ENCODE measurements around the gene AGBL1. TPM values are rescaled to one million over a fixed set of nuclear protein-coding genes. Genes with fewer than 3 reads are reported as not detected.

AGBL1 gene
- total and polyA plus RNA-seq, 2 donors (not counting 3 experiments of a cell fraction or from before 2014, with no cell fraction given) = not detected

DNA sequence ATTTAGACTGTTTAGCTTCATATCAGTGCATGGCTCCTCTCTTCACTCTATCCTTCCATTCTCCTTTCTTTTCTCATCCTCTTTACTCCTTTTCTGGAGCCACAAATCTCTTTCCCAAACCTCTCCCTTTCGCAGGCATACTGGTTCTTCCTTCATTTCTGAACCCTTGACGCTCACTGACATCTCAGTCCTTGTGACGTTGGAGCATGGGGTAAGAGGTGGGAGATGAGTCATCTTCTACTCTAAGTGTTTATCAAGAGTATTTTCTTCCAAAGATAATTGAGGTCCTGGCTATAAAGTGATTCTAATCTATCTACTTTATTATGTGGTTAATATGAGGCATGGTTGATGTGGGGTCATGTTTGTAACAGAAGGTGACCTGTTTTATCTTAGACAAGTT lies 414.2 kb downstream of the AGBL1 start:
- Histone ChIP-seq H3K4me3 (replicated peaks in 1 of 3; ENCODE audit: insufficient read depth in 1 of 3, low read depth in 1 of 3, low read length in 3 of 3) (no peak overlapping the region), H3K36me3 (ENCODE audit: control insufficient read depth in 2 of 2, extremely low read depth in 1 of 2, insufficient read depth in 2 of 2, low read length in 2 of 2) (no peaks in the 10 kb centered on the region), H2AFZ (ENCODE audit: low read depth, low read length) (no peak overlapping the region), H3K79me2 (ENCODE audit: control insufficient read depth, insufficient read depth, low read length) (no peaks in the 10 kb centered on the region), H3K27ac (ENCODE audit: insufficient read depth, low read depth, low read length) (no peak overlapping the region), H3K4me2 (ENCODE audit: insufficient read depth, low read length) (no peak overlapping the region), H4K20me1 (replicated peaks; ENCODE audit: control insufficient read depth, extremely low read depth, insufficient read depth, low read length) (no peaks in the 10 kb centered on the region), H3K4me1 (ENCODE audit: control insufficient read depth, extremely low read depth, insufficient read depth, low read length) (no peaks in the 10 kb centered on the region), H3K9ac (replicated peaks; ENCODE audit: extremely low read depth, insufficient read depth, low read length) (no peak overlapping the region), H3K9me3 (replicated peaks; ENCODE audit: control insufficient read depth, insufficient read depth, low read length) (peaks cover 4% of the 10 kb centered on the region), H3K9me1 (replicated peaks; ENCODE audit: control insufficient read depth, extremely low read depth, insufficient read depth, low read length) (no peaks in the 10 kb centered on the region), H3K27me3 (ENCODE audit: control insufficient read depth in 2 of 2, insufficient read depth in 2 of 2, low read length in 2 of 2) (no peaks in the 10 kb centered on the region)
- intact Hi-C loops (cut with micrococcal nuclease) (no loop called here), dilution Hi-C loops (cut with MboI; ENCODE audit: extremely low pct_ligation_motif_present, low sequenced_read_pairs) (no loop called here)
- FAIRE-seq (no peak), DNase-seq (ENCODE audit: low read depth, low spot score) (no peak)
- no TSS peak for BruUV-seq (replicated peaks)
- POLR2A ChIA-PET = no interaction called here
- TF ChIP-seq GATA2 (IDR thresholded peaks at IDR 0.05; ENCODE audit: insufficient read depth, insufficient read length, low read depth, low read length) (no peak), FOS (IDR thresholded peaks at IDR 0.05; ENCODE audit: borderline replicate concordance, insufficient read depth, low read length) (no peak), JUN (IDR thresholded peaks at IDR 0.05; ENCODE audit: borderline replicate concordance, insufficient read depth, insufficient read length, low read depth) (no peak), POLR2AphosphoS5 (IDR thresholded peaks at IDR 0.05; ENCODE audit: insufficient read depth, low read depth, low read length) (no peak), POLR2A (IDR thresholded peaks at IDR 0.05; ENCODE audit: low read depth, low read length) (no peak)
- CTCF ChIA-PET = no interaction called here

DNA sequence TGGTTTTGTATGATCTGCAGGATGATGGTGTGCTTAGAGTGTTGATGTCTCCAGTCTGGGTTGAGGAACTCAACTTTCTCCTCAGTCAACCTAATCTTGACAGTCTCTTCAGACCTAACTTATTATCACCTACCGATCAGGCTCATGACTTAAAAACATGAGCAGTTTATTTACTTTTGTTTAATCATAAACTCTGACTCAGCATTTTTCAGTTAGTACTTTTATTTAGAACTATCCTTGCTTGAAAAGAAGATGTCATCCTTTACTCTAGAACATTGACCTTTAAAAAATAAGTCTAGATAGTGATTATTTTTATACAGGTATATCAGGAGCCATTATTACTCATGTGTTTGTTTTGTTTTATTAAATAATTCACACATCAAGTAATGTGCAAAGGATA lies 414.8 kb downstream of the AGBL1 start:
- no peaks in the 10 kb centered on the region for H3K9me1 ChIP-seq (replicated peaks; ENCODE audit: control insufficient read depth, extremely low read depth, insufficient read depth, low read length)
- H2AFZ ChIP-seq (ENCODE audit: low read depth, low read length) = no peak overlapping the region
- BruUV-seq (replicated peaks) = no TSS peak
- no peaks in the 10 kb centered on the region for H3K36me3 ChIP-seq (ENCODE audit: control insufficient read depth in 2 of 2, extremely low read depth in 1 of 2, insufficient read depth in 2 of 2, low read length in 2 of 2)
- H3K9ac ChIP-seq (replicated peaks; ENCODE audit: extremely low read depth, insufficient read depth, low read length) = no peak overlapping the region
- dilution Hi-C loops (cut with MboI; ENCODE audit: extremely low pct_ligation_motif_present, low sequenced_read_pairs) = no loop called here
- H3K27ac ChIP-seq (ENCODE audit: insufficient read depth, low read depth, low read length) = no peak overlapping the region
- intact Hi-C loops (cut with micrococcal nuclease) = no loop called here
- FAIRE-seq = no peak
- no peaks in the 10 kb centered on the region for H3K27me3 ChIP-seq (ENCODE audit: control insufficient read depth in 2 of 2, insufficient read depth in 2 of 2, low read length in 2 of 2)
- H4K20me1 ChIP-seq (replicated peaks; ENCODE audit: control insufficient read depth, extremely low read depth, insufficient read depth, low read length) = no peaks in the 10 kb centered on the region
- no peaks in the 10 kb centered on the region for H3K4me1 ChIP-seq (ENCODE audit: control insufficient read depth, extremely low read depth, insufficient read depth, low read length)
- H3K9me3 ChIP-seq (replicated peaks; ENCODE audit: control insufficient read depth, insufficient read depth, low read length) = peaks cover 3% of the 10 kb centered on the region
- no peaks in the 10 kb centered on the region for H3K79me2 ChIP-seq (ENCODE audit: control insufficient read depth, insufficient read depth, low read length)
- no peak for DNase-seq (ENCODE audit: low read depth, low spot score)
- H3K4me2 ChIP-seq (ENCODE audit: insufficient read depth, low read length) = no peak overlapping the region
- ChIA-PET POLR2A (no interaction called here), CTCF (no interaction called here)
- no peak overlapping the region for H3K4me3 ChIP-seq (replicated peaks in 1 of 3; ENCODE audit: insufficient read depth in 1 of 3, low read depth in 1 of 3, low read length in 3 of 3)
- TF ChIP-seq, protein P1, sequence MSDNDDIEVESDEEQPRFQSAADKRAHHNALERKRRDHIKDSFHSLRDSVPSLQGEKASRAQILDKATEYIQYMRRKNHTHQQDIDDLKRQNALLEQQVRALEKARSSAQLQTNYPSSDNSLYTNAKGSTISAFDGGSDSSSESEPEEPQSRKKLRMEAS (IDR thresholded peaks at IDR 0.05; ENCODE audit: insufficient read depth, insufficient read length) = no peak

Data from endothelial cell of umbilical vein (primary cell).